IMR-90 (cell line): Measurements from ENCODE around the gene FOXR1. TPM values are rescaled to one million over a fixed set of nuclear protein-coding genes. Genes with fewer than 3 reads are reported as not detected.

Source experiments
- ATAC-seq: fragments of 200-7000 bp; cut with Tn5 transposase; 2 replicates; pipeline ENCODE4 v1.9.1; 2020; ENCODE audit warnings: low read depth, mild to moderate bottlenecking, moderate library complexity
- BruUV-seq: library from RNA; stranded (reverse); fragments of 400-500 nt; replicated peaks from 2 replicates; lab custom pipeline; 2021; lab: Mats Ljungman, UMichigan
- CTCF ChIA-PET: fragments of 300-600 bp; formaldehyde crosslinking; extraction: SDS; loops from one replicate; lab custom pipeline; 2021; ENCODE audit warnings: antibody characterized with exemption; lab: Yijun Ruan, JAX
- POLR2A ChIA-PET: fragments of 300-600 bp; sonication (Branson Sonifier 250); formaldehyde crosslinking; loops from one replicate; lab custom pipeline; 2022; ENCODE audit warnings: antibody characterized with exemption; ENCODE audit not compliant: unreplicated experiment; lab: Charles Lee
- DNase-seq: peaks from one replicate; pipeline ENCODE4 v3.0.0; 2013
- H2AFZ ChIP-seq: replicated peaks from 2 replicates; pipeline ENCODE3; 2013; ENCODE audit warnings: low read length, mild to moderate bottlenecking; ENCODE audit not compliant: poor library complexity
- H2AK5ac ChIP-seq: 2 replicates; pipeline ENCODE4 v1.6.1; 2013; ENCODE audit warnings: low read depth, low read length, inconsistent platforms
- H2AK9ac ChIP-seq: replicated peaks from 2 replicates; pipeline ENCODE3; 2013; ENCODE audit warnings: mild to moderate bottlenecking, low read depth, low read length, moderate library complexity; ENCODE audit not compliant: poor library complexity
- H2BK120ac ChIP-seq: 2 replicates; pipeline ENCODE4 v1.6.1; 2013; ENCODE audit warnings: low read depth, low read length, inconsistent platforms
- H2BK15ac ChIP-seq: 3 replicates; pipeline ENCODE4 v1.6.1; 2013; ENCODE audit warnings: low read depth, low read length, inconsistent platforms
- H2BK20ac ChIP-seq: 2 replicates; pipeline ENCODE4 v1.6.1; 2013; ENCODE audit warnings: low read depth, mild to moderate bottlenecking, inconsistent platforms, low read length, moderate library complexity
- H2BK5ac ChIP-seq: 2 replicates; pipeline ENCODE4 v1.6.1; 2013; ENCODE audit warnings: mild to moderate bottlenecking, low read depth, low read length, inconsistent platforms; ENCODE audit not compliant: poor library complexity, severe bottlenecking
- H3K14ac ChIP-seq: replicated peaks from 2 replicates; pipeline ENCODE4 v1.6.1; 2013; ENCODE audit warnings: low read depth, low read length, inconsistent platforms
- H3K18ac ChIP-seq: 2 replicates; pipeline ENCODE4 v1.6.1; 2013; ENCODE audit warnings: low read depth, low read length, control low read depth
- H3K23ac ChIP-seq: 2 replicates; pipeline ENCODE4 v1.6.1; 2013; ENCODE audit warnings: low read depth, low read length, inconsistent platforms
- H3K27ac ChIP-seq: 2 replicates; pipeline ENCODE4 v1.5.1; 2013; ENCODE audit warnings: mild to moderate bottlenecking, control low read depth, low read length; ENCODE audit not compliant: insufficient read depth
- H3K27me3 ChIP-seq: 2 replicates; pipeline ENCODE4 v1.6.1; 2013; ENCODE audit warnings: low read length; ENCODE audit not compliant: control insufficient read depth, insufficient read depth
- H3K36me3 ChIP-seq: 2 replicates; pipeline ENCODE4 v1.6.1; 2013; ENCODE audit warnings: low read length, mixed read lengths; ENCODE audit not compliant: control insufficient read depth, insufficient read depth
- H3K4ac ChIP-seq: 2 replicates; pipeline ENCODE4 v1.6.1; 2013; ENCODE audit warnings: low read depth, low read length, inconsistent platforms
- H3K4me1 ChIP-seq: 2 replicates; pipeline ENCODE4 v1.6.1; 2013; ENCODE audit warnings: low read length, mixed read lengths; ENCODE audit not compliant: control insufficient read depth, insufficient read depth
- H3K4me2 ChIP-seq: 2 replicates; pipeline ENCODE4 v1.6.1; 2013; ENCODE audit warnings: low read depth, mild to moderate bottlenecking, control low read depth, low read length, moderate library complexity
- H3K4me3 ChIP-seq: 2 replicates; pipeline ENCODE4 v1.5.1; 2013; ENCODE audit warnings: low read depth, mild to moderate bottlenecking, control low read depth, low read length, moderate library complexity; ENCODE audit not compliant: insufficient read depth
- H3K56ac ChIP-seq: 2 replicates; pipeline ENCODE4 v1.6.1; 2013; ENCODE audit warnings: low read length, inconsistent platforms; ENCODE audit not compliant: insufficient read depth; ENCODE audit errors: extremely low read depth
- H3K79me1 ChIP-seq, 2 experiments: 2 replicates each; pipeline ENCODE4 v1.6.1; 2013; ENCODE audit warnings: low read length in 2 of 2, inconsistent platforms in 1 of 2, low read depth in 1 of 2
- H3K9ac ChIP-seq: 2 replicates; pipeline ENCODE4 v1.6.1; 2013; ENCODE audit warnings: low read depth, low read length, control low read depth
- H3K9me1 ChIP-seq: 2 replicates; pipeline ENCODE4 v1.6.1; 2013; ENCODE audit warnings: low read length, inconsistent platforms; ENCODE audit not compliant: insufficient read depth
- H3K9me3 ChIP-seq: 2 replicates; pipeline ENCODE4 v1.6.1; 2013; ENCODE audit warnings: low read length; ENCODE audit not compliant: control insufficient read depth, insufficient read depth
- H4K20me1 ChIP-seq: 2 replicates; pipeline ENCODE4 v1.6.1; 2013; ENCODE audit warnings: low read length, inconsistent platforms; ENCODE audit not compliant: insufficient read depth
- H4K5ac ChIP-seq: 2 replicates; pipeline ENCODE4 v1.6.1; 2013; ENCODE audit warnings: mild to moderate bottlenecking, low read depth, low read length, control low read depth
- H4K8ac ChIP-seq, 2 experiments: 2 replicates each; pipeline ENCODE4 v1.6.1; 2013; ENCODE audit warnings: low read depth in 2 of 2, low read length in 2 of 2, control low read depth in 1 of 2, inconsistent platforms in 1 of 2
- H4K91ac ChIP-seq: 2 replicates; pipeline ENCODE4 v1.6.1; 2013; ENCODE audit warnings: low read depth, low read length, inconsistent platforms; ENCODE audit not compliant: insufficient read depth
- CEBPB ChIP-seq: IDR thresholded peaks from 2 replicates; pipeline ENCODE4 v1.6.1; 2012; ENCODE audit warnings: low read depth, low read length, improper control_type of control experiment
- CTCF ChIP-seq: conservative IDR thresholded peaks from 2 replicates; pipeline ENCODE4 v1.5.1; 2012; ENCODE audit warnings: mild to moderate bottlenecking, low read depth, low read length, improper control_type of control experiment
- FOS ChIP-seq: fragments of 150-350 bp; IDR thresholded peaks from 2 replicates; pipeline ENCODE4 v1.6.1; 2016; ENCODE audit warnings: low read depth, low read length
- MAFK ChIP-seq: IDR thresholded peaks from 2 replicates; pipeline ENCODE4 v1.6.1; 2012; ENCODE audit warnings: low read depth, low read length, improper control_type of control experiment
- MXI1 ChIP-seq: IDR thresholded peaks from 2 replicates; pipeline ENCODE4 v1.6.1; 2012; ENCODE audit warnings: low read depth, mild to moderate bottlenecking, low read length, moderate library complexity, borderline replicate concordance
- NFE2L2 ChIP-seq: fragments of 150-350 bp; IDR thresholded peaks from 2 replicates; pipeline ENCODE4 v1.6.1; 2016; ENCODE audit warnings: low read depth, mild to moderate bottlenecking, low read length
- RAD21 ChIP-seq: IDR thresholded peaks from 2 replicates; pipeline ENCODE4 v1.6.1; 2012; ENCODE audit warnings: low read length, improper control_type of control experiment
- SMC3 ChIP-seq: fragments of 150-350 bp; IDR thresholded peaks from 2 replicates; pipeline ENCODE4 v1.6.1; 2016; ENCODE audit warnings: low read depth, mild to moderate bottlenecking, antibody characterized with exemption, low read length, moderate library complexity
- USF2 ChIP-seq: fragments of 150-350 bp; IDR thresholded peaks from 2 replicates; pipeline ENCODE4 v1.6.1; 2017; ENCODE audit warnings: mild to moderate bottlenecking, antibody characterized with exemption, low read length, low read depth
- WGBS, 2 experiments: methylation state at CpG; one replicate each; pipeline versions ENCODE4 v1.1.5 to v1.1.7; 2013; ENCODE audit warnings: missing lambda C conversion rate in 2 of 2; ENCODE audit not compliant: insufficient read length in 1 of 2; ENCODE audit errors: extremely low coverage in 2 of 2; 5-methylcytosine and 5-hydroxymethylcytosine counted together
- dilution Hi-C: fragments of 300-500 bp; cut with HindIII; formaldehyde crosslinking; loops from one replicate; pipeline ENCODE4 v1.14.3; 2018; ENCODE audit warnings: low sequenced_read_pairs; ENCODE audit not compliant: unreplicated experiment
- in situ Hi-C: fragments of 300-500 bp; cut with MboI; formaldehyde crosslinking; loops from 3 replicates; pipeline ENCODE4 v1.14.3; 2019; ENCODE audit warnings: low sequenced_read_pairs, inconsistent platforms, mixed read lengths
- intact Hi-C: fragments of 100-400 bp; cut with micrococcal nuclease; formaldehyde crosslinking; loops from 2 replicates; pipeline ENCODE4 v1.10.0; 2022
- polyA plus RNA-seq, 3 experiments: library from polyadenylated mRNA; depleted of rRNA; stranded (reverse); fragments of >200 nt; gene quantifications; 2 replicates each; pipeline ENCODE4 v1.2.3, GENCODE V29; 2012; ENCODE audit warnings: low replicate concordance in 1 of 3
- total RNA-seq: library from RNA; depleted of rRNA; stranded (reverse); fragments of >200 nt; gene quantifications from 2 replicates; pipeline ENCODE4 v1.2.3, GENCODE V29; 2012
- TF ChIP-seq, protein P1 (sequence below): fragments of 150-350 bp; IDR thresholded peaks from 2 replicates; pipeline ENCODE4 v1.6.1; 2016; ENCODE audit warnings: low read depth, mild to moderate bottlenecking, low read length, moderate library complexity, borderline replicate concordance

FOXR1 gene
- total and polyA plus RNA-seq, 2 of the 4 experiments (the other 2 are of a cell fraction): not detected

DNA sequence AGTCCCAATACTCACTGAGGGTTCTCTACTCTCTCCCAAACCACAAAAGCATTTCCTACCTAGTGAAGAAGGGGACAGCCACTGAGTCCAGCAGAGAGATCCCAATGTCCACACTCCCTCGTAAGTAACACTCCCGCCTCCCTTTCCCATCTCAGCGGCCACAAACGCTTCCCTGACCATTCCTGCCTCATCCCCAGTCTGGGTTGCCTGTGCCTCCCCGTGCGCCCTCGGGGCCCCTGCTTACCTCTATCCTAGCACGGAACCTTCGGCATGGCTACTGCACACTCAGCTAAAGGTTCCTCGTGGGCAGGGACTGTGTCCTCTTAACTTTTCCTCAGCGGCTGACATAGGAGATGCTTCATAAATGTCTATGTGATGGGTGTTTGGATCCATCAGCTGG lies 14.0 kb upstream of the FOXR1 start:
- no peak overlapping the region for H3K18ac ChIP-seq
- H3K23ac ChIP-seq: no peak overlapping the region
- H4K5ac ChIP-seq: no peak overlapping the region
- H3K4me3 ChIP-seq: no peak overlapping the region
- no peak overlapping the region for H4K91ac ChIP-seq
- no peak overlapping the region for H3K4ac ChIP-seq
- H3K9me3 ChIP-seq: no peaks in the 10 kb centered on the region
- no peak overlapping the region for H2BK15ac ChIP-seq
- in situ Hi-C loops (loop anchor here (5.0 kb wide), 1 partner anchor 265 kb away; no protein-coding TSS in a partner anchor), dilution Hi-C loops (no loop called here), intact Hi-C loops (no loop called here)
- no TSS peak for BruUV-seq
- ATAC-seq: no peak
- no peak overlapping the region for H2AFZ ChIP-seq
- no peak overlapping the region for H3K27ac ChIP-seq
- H4K20me1 ChIP-seq: no peaks in the 10 kb centered on the region
- no peak overlapping the region for H3K14ac ChIP-seq
- no peaks in the 10 kb centered on the region for H3K9me1 ChIP-seq
- H3K27me3 ChIP-seq: peaks cover 49% of the 10 kb centered on the region
- no peak overlapping the region for H2BK120ac ChIP-seq
- ChIA-PET CTCF (interaction anchor here (0.8 to 2.1 kb wide), 2 partner anchors 267 to 284 kb away, joined by 3 to 10 read pairs; no protein-coding TSS in a partner anchor), POLR2A (no interaction called here)
- H4K8ac ChIP-seq: no peak overlapping the region
- H3K79me1 ChIP-seq: no peaks in the 10 kb centered on the region
- H3K9ac ChIP-seq: no peak overlapping the region
- H2AK5ac ChIP-seq: no peak overlapping the region
- H2BK20ac ChIP-seq: no peak overlapping the region
- no peak overlapping the region for H2BK5ac ChIP-seq
- H3K56ac ChIP-seq: no peak overlapping the region
- WGBS, 2 experiments: 70% methylated on average over 9 of the region's 11 CpGs; no CpG with 5 or more reads in 1 of the 2 experiments
- no peaks in the 10 kb centered on the region for H3K36me3 ChIP-seq
- no peak overlapping the region for H2AK9ac ChIP-seq
- H3K4me1 ChIP-seq: no peaks in the 10 kb centered on the region
- DNase-seq: no peak
- no peak for TF ChIP-seq FOS
- no peak for TF ChIP-seq MAFK
- TF ChIP-seq MXI1: no peak
- TF ChIP-seq SMC3: no peak
- TF ChIP-seq RAD21: no peak
- TF ChIP-seq CTCF: no peak
- TF ChIP-seq, protein P1, sequence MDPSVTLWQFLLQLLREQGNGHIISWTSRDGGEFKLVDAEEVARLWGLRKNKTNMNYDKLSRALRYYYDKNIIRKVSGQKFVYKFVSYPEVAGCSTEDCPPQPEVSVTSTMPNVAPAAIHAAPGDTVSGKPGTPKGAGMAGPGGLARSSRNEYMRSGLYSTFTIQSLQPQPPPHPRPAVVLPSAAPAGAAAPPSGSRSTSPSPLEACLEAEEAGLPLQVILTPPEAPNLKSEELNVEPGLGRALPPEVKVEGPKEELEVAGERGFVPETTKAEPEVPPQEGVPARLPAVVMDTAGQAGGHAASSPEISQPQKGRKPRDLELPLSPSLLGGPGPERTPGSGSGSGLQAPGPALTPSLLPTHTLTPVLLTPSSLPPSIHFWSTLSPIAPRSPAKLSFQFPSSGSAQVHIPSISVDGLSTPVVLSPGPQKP: no peak
- no peak for TF ChIP-seq CEBPB
- no peak for TF ChIP-seq USF2
- TF ChIP-seq NFE2L2: no peak
- H3K4me2 ChIP-seq: no peak overlapping the region
